ENCODE measurements around the gene OTUB2. TPM values are rescaled to one million over a fixed set of nuclear protein-coding genes. Genes with fewer than 3 reads are reported as not detected.
"Not testable (repeated sequence)": the region's sequence is repeated elsewhere in the genome, so short reads cannot be mapped to it uniquely, and the experiment has no call there.

OTUB2 gene
- total RNA-seq, 1 experiment from 2014 or later: 7.7 TPM

- Histone ChIP-seq H3K4me2 (ENCODE audit: low read length) (no peak overlapping the region), H3K9ac (ENCODE audit: low read length) (no peak overlapping the region), H3K9me3 (ENCODE audit: low read length) (no peaks in the 10 kb centered on the region), H3K9me2 (replicated peaks; ENCODE audit: low read length) (no peaks in the 10 kb centered on the region), H3F3A (ENCODE audit: low read length, unreplicated experiment) (no peaks in the 10 kb centered on the region), H3K36me3 (ENCODE audit: low read depth, low read length) (peaks cover 11% of the 10 kb centered on the region), H3K4me1 (ENCODE audit: insufficient read depth, low read length) (peaks cover 19% of the 10 kb centered on the region), H3K27ac (ENCODE audit: low read length) (no peak overlapping the region), H4K20me1 (ENCODE audit: low read length) (peaks cover 43% of the 10 kb centered on the region), H3K27me3 (ENCODE audit: low read length) (no peaks in the 10 kb centered on the region), H3K79me2 (ENCODE audit: low read length) (peaks cover 100% of the 10 kb centered on the region), H3K4me3 (ENCODE audit: low read length) (no peak overlapping the region), H2AFZ (ENCODE audit: low read length) (no peak overlapping the region)
- POLR2A ChIA-PET (ENCODE audit: unreplicated experiment): interaction anchor here (0.7 kb wide), 2 partner anchors 10 to 44 kb away, joined by 3 read pairs; partner anchors contain the start of gene IFI27
- no peak for TF ChIP-seq CTCF (conservative IDR thresholded peaks at IDR 0.05; ENCODE audit: low read depth, low read length)
- TF ChIP-seq EZH2 (IDR thresholded peaks at IDR 0.05; ENCODE audit: low read length, unreplicated experiment): no peak
- TF ChIP-seq EZH2phosphoT487 (IDR thresholded peaks at IDR 0.05; ENCODE audit: borderline replicate concordance, low read length): no peak
- CTCF ChIA-PET: no interaction called here
- DNase-seq (peak; percentile 20), ATAC-seq (peak; percentile 60)
- no TSS peak for BruUV-seq (replicated peaks)
- intact Hi-C loops (cut with micrococcal nuclease): no loop called here
Observed at GRCh38 chr14:94066089-94066676, 40.0 kb downstream of the OTUB2 start.

- H3K27ac ChIP-seq (ENCODE audit: low read length); H2AFZ ChIP-seq (ENCODE audit: low read length); BruUV-seq (replicated peaks); CTCF ChIA-PET; H3K9ac ChIP-seq (ENCODE audit: low read length); H3K4me3 ChIP-seq (ENCODE audit: low read length); POLR2A ChIA-PET (ENCODE audit: unreplicated experiment); H3K9me2 ChIP-seq (replicated peaks; ENCODE audit: low read length); ATAC-seq; H3F3A ChIP-seq (ENCODE audit: low read length, unreplicated experiment); H3K4me1 ChIP-seq (ENCODE audit: insufficient read depth, low read length); DNase-seq; H3K9me3 ChIP-seq (ENCODE audit: low read length); intact Hi-C loops (cut with micrococcal nuclease); H3K27me3 ChIP-seq (ENCODE audit: low read length); H3K4me2 ChIP-seq (ENCODE audit: low read length): not testable (repeated sequence)
- peaks cover 100% of the 10 kb centered on the region for H3K79me2 ChIP-seq (ENCODE audit: low read length)
- peaks cover 19% of the 10 kb centered on the region for H4K20me1 ChIP-seq (ENCODE audit: low read length)
- peaks cover 37% of the 10 kb centered on the region for H3K36me3 ChIP-seq (ENCODE audit: low read depth, low read length)
Observed at GRCh38 chr14:94072076-94072475, 45.9 kb downstream of the OTUB2 start.

- no TSS peak for BruUV-seq (replicated peaks)
- Histone ChIP-seq H3K9ac (ENCODE audit: low read length) (no peak overlapping the region), H3K4me1 (ENCODE audit: insufficient read depth, low read length) (peaks cover 23% of the 10 kb centered on the region), H3K27me3 (ENCODE audit: low read length) (no peaks in the 10 kb centered on the region), H3K4me2 (ENCODE audit: low read length) (no peak overlapping the region), H2AFZ (ENCODE audit: low read length) (no peak overlapping the region), H4K20me1 (ENCODE audit: low read length) (peaks cover 35% of the 10 kb centered on the region), H3F3A (ENCODE audit: low read length, unreplicated experiment) (no peaks in the 10 kb centered on the region), H3K79me2 (ENCODE audit: low read length) (peaks cover 100% of the 10 kb centered on the region), H3K27ac (ENCODE audit: low read length) (no peak overlapping the region), H3K36me3 (ENCODE audit: low read depth, low read length) (peaks cover 61% of the 10 kb centered on the region), H3K9me3 (ENCODE audit: low read length) (peaks cover 9% of the 10 kb centered on the region; the same call in 1 of the 2 replicates), H3K9me2 (replicated peaks; ENCODE audit: low read length) (no peaks in the 10 kb centered on the region), H3K4me3 (ENCODE audit: low read length) (no peak overlapping the region)
- intact Hi-C loops (cut with micrococcal nuclease): no loop called here
- TF ChIP-seq EZH2phosphoT487 (IDR thresholded peaks at IDR 0.05; ENCODE audit: borderline replicate concordance, low read length) (no peak), EZH2 (IDR thresholded peaks at IDR 0.05; ENCODE audit: low read length, unreplicated experiment) (no peak), CTCF (conservative IDR thresholded peaks at IDR 0.05; ENCODE audit: low read depth, low read length) (no peak)
- DNase-seq (no peak), ATAC-seq (no peak)
- ChIA-PET CTCF (no interaction called here), POLR2A (ENCODE audit: unreplicated experiment) (no interaction called here)
Observed at GRCh38 chr14:94074534-94074933, 48.4 kb downstream of the OTUB2 start.

Data from PC-3 (cell line).